Activated naive CD4-positive, alpha-beta T cell treated with anti-CD3 and anti-CD28 coated beads, Interleukin-2, amount 50 U/mL, for 24 hours (primary cell): ENCODE results near the gene P2RY14.

ENCODE experiments used
- H3K27ac Mint-ChIP-seq: one replicate; pipeline ENCODE4 v1.8.0; 2021; ENCODE audit warnings: mild to moderate bottlenecking, mixed read lengths
- H3K27me3 Mint-ChIP-seq: one replicate; pipeline ENCODE4 v1.8.0; 2021; ENCODE audit warnings: mixed read lengths
- H3K36me3 Mint-ChIP-seq: one replicate; pipeline ENCODE4 v1.8.0; 2021; ENCODE audit warnings: mixed read lengths
- H3K4me1 Mint-ChIP-seq: one replicate; pipeline ENCODE4 v1.8.0; 2021; ENCODE audit warnings: mixed read lengths
- H3K4me3 Mint-ChIP-seq: one replicate; pipeline ENCODE4 v1.8.0; 2021; ENCODE audit warnings: mild to moderate bottlenecking, mixed read lengths
- H3K9me3 Mint-ChIP-seq: one replicate; pipeline ENCODE4 v1.8.0; 2021; ENCODE audit warnings: mixed read lengths

The P2RY14 gene

DNA sequence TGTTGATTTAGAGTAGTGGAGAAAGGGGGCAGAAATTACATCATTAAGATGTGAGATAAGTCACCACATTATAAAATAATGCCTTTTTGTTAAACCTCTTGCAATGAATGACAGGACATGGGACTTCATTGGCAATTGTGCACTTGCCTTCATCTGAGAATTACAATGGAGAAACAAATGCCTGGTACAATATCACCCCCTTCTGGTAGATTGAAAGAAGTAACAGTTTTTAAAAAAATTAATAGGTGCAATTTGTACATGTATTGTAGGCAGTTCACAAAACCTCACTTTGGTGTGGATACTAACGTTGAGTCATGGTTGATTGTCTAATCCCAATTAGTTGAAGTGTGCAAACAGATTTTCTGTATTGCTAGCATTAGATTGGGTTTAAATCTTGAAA lies 4.6 kb upstream of the P2RY14 start:
- Mint-ChIP-seq H3K4me1 (peaks cover 15% of the 10 kb centered on the region), H3K9me3 (no peaks in the 10 kb centered on the region), H3K27ac (no peak overlapping the region), H3K4me3 (no peak overlapping the region), H3K27me3 (no peaks in the 10 kb centered on the region), H3K36me3 (no peaks in the 10 kb centered on the region)

GRCh38 chr3:151281671-151282324 lies 3.5 kb upstream of the P2RY14 start:
- Mint-ChIP-seq H3K27ac (no peak overlapping the region), H3K9me3 (no peaks in the 10 kb centered on the region), H3K27me3 (no peaks in the 10 kb centered on the region), H3K36me3 (no peaks in the 10 kb centered on the region), H3K4me3 (no peak overlapping the region), H3K4me1 (peaks cover 19% of the 10 kb centered on the region)

DNA sequence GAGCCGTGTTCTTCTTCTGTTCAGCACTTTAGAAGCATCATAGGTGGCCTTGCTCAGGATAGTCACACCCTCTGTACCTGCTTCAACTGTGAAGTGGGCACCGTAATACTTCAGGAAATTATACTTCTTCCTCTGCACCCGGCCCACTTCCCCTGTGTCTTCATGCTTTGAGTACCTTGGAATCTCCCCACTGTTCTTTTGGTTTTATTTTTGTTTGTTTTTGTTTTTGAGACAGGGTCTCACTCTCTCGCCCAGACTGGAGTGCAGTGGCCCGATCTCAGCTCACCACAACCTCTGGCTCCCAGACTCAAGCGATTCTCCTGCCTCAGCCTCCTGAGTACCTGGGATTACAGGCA lies 1.7 kb downstream of the P2RY14 start:
- peaks cover 30% of the 10 kb centered on the region for H3K4me1 Mint-ChIP-seq
- H3K9me3 Mint-ChIP-seq: no peaks in the 10 kb centered on the region
- no peaks in the 10 kb centered on the region for H3K27me3 Mint-ChIP-seq
- no peaks in the 10 kb centered on the region for H3K36me3 Mint-ChIP-seq
- no peak overlapping the region for H3K4me3 Mint-ChIP-seq
- H3K27ac Mint-ChIP-seq: no peak overlapping the region

- no peaks in the 10 kb centered on the region for H3K9me3 Mint-ChIP-seq
- no peak overlapping the region for H3K4me3 Mint-ChIP-seq
- no peak overlapping the region for H3K27ac Mint-ChIP-seq
- H3K36me3 Mint-ChIP-seq: no peaks in the 10 kb centered on the region
- H3K27me3 Mint-ChIP-seq: no peaks in the 10 kb centered on the region
- peaks cover 30% of the 10 kb centered on the region for H3K4me1 Mint-ChIP-seq
These were observed 2.2 kb downstream of the P2RY14 start for GRCh38 chr3:151276038-151276686.

DNA sequence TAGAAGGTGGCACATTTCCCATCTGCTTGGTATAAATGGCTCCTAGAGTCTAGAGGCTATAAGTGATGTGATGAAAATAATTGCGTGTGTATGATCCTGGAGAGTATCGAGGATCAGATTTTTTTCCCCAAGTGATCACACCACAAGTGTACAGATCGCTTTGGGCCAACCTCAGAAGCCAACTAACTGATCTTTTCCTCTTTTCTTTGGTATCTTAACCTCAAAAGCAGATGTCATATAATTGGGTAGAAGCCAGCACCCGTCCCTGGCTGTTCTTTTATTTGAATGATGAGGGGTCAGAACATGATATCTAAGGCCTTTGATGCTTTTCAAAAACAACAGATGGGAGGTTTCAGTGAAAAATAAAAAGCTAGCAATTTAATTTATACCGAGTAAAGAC lies 3.3 kb downstream of the P2RY14 start:
- no peaks in the 10 kb centered on the region for H3K36me3 Mint-ChIP-seq
- H3K4me3 Mint-ChIP-seq: no peak overlapping the region
- peaks cover 30% of the 10 kb centered on the region for H3K4me1 Mint-ChIP-seq
- no peak overlapping the region for H3K27ac Mint-ChIP-seq
- H3K9me3 Mint-ChIP-seq: no peaks in the 10 kb centered on the region
- H3K27me3 Mint-ChIP-seq: no peaks in the 10 kb centered on the region

- H3K4me1 Mint-ChIP-seq: peaks cover 12% of the 10 kb centered on the region
- H3K36me3 Mint-ChIP-seq: no peaks in the 10 kb centered on the region
- H3K27ac Mint-ChIP-seq: no peak overlapping the region
- H3K4me3 Mint-ChIP-seq: no peak overlapping the region
- H3K9me3 Mint-ChIP-seq: no peaks in the 10 kb centered on the region
- no peaks in the 10 kb centered on the region for H3K27me3 Mint-ChIP-seq
These were observed 8.7 kb downstream of the P2RY14 start for GRCh38 chr3:151269631-151270030.

DNA sequence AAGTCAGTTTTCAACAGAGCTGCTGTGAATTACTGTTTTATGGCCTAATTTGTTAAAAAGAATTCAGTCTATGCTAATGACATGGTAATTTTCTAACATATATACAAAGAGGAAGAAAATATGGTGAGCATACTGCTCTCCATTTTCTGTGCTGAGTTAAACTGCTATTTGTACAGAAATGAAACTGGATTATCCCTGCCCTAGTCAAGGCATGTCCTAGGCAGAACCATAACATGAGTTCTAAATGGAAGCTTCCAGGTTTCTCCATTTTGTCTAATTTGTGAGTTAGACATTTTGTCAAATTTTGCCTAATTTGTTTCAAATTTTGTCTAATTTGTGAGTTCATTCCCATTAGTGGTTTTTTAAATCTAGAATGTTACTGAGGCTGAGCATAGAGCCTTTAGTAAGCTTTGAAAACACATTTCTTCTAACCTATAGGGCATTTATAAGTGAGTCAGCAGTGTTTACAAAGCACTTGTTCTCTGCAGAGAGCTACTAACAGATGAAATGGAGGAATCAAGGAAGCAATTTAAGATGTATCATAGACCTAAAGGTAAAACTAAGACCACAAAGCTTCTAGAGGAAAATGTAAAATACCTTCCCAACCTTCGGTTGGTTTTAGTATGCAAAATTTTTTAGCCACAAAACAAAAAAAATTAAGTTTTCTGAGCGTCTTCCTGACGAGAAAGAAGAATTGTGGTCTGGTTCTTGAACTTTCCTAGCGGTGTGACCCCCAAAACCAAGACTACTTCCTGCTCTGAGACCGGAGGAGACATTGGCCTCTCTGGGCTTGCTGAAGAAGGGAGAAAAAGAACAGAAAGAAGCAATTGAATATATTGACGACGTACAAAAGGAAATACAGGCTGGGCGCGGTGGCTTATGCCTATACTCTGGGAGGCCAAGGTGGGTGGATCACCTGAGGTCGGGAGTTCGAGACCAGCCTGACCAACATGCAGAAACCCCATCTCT lies 9.8 kb downstream of the P2RY14 start:
- Mint-ChIP-seq H3K4me1 (peaks cover 12% of the 10 kb centered on the region), H3K9me3 (no peaks in the 10 kb centered on the region), H3K27ac (peak overlapping the region; percentile 25), H3K27me3 (no peaks in the 10 kb centered on the region), H3K4me3 (peak overlapping the region; percentile 69), H3K36me3 (no peaks in the 10 kb centered on the region)

GRCh38 chr3:151267066-151267465 lies 11.3 kb downstream of the P2RY14 start:
- H3K36me3 Mint-ChIP-seq: no peaks in the 10 kb centered on the region
- H3K27me3 Mint-ChIP-seq: no peaks in the 10 kb centered on the region
- H3K27ac Mint-ChIP-seq: no peak overlapping the region
- H3K4me1 Mint-ChIP-seq: peaks cover 12% of the 10 kb centered on the region
- no peak overlapping the region for H3K4me3 Mint-ChIP-seq
- no peaks in the 10 kb centered on the region for H3K9me3 Mint-ChIP-seq

DNA sequence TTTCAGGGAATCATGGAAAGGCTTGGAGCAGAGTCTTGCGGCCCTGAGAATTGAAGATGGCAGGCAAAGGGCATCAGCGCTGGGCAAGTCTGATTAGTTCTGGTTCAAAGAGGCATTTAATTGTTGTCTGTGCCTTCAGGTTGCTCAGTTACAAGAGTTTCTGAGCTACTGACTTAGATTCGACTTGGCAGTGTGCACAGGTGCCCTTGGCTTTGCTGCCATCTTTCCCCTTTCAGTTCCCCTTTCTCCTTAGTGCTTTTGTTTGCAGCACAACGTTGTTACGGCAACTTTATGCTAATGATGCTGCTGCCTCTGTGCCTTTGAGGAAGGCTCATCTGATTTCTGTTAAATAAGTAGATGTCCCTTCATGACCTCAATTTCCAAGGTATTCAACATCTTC lies 12.5 kb downstream of the P2RY14 start:
- H3K27me3 Mint-ChIP-seq: no peaks in the 10 kb centered on the region
- no peak overlapping the region for H3K27ac Mint-ChIP-seq
- H3K4me1 Mint-ChIP-seq: peaks cover 12% of the 10 kb centered on the region

DNA sequence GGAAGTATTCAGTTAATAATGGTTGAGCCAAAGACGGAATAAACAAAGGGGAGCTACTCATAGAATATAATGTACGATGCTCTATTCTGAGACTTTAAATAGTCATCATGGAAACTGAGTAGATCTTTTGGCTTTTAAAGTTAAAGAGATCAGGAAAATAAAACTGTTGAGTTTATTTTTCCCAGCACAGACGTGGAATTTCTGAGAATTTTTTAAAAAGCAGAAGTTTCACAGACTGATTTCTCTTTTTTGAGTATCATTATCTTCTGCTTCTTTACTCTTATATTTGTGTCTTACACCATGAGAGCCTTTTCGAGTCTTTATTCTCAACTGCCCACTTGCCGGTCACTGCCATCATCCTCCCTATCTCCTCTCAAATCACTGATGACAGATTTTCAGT lies 13.2 kb downstream of the P2RY14 start:
- peaks cover 3% of the 10 kb centered on the region for H3K27me3 Mint-ChIP-seq
- no peak overlapping the region for H3K27ac Mint-ChIP-seq
- peaks cover 12% of the 10 kb centered on the region for H3K4me1 Mint-ChIP-seq
- no peaks in the 10 kb centered on the region for H3K9me3 Mint-ChIP-seq
- no peak overlapping the region for H3K4me3 Mint-ChIP-seq
- no peaks in the 10 kb centered on the region for H3K36me3 Mint-ChIP-seq

More for the DNA sequence above, 12.5 kb downstream of the P2RY14 start:
- Mint-ChIP-seq H3K36me3 (no peaks in the 10 kb centered on the region), H3K4me3 (no peak overlapping the region), H3K9me3 (no peaks in the 10 kb centered on the region)

DNA sequence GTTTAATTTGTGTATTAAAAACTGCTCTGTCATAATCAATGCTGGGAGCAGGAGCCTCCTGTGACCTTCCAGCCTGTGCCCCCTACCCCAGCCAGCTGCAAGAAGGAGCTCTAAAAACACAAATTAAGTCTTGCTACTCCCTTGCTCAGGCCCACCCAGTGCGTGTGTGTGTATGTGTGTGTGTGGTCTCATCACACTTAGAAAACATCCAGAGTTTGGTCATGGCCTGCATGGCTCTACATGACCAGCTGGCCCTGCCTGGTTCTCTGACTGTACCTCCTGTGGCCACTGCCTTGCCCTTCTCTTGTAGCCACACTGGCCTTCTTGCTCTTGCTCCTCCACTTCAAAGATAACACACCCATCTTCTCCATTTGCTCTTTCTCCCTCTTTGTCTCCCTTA lies 13.7 kb downstream of the P2RY14 start:
- H3K4me3 Mint-ChIP-seq: no peak overlapping the region
- H3K36me3 Mint-ChIP-seq: no peaks in the 10 kb centered on the region
- peaks cover 8% of the 10 kb centered on the region for H3K27me3 Mint-ChIP-seq
- no peak overlapping the region for H3K27ac Mint-ChIP-seq
- peaks cover 8% of the 10 kb centered on the region for H3K4me1 Mint-ChIP-seq
- H3K9me3 Mint-ChIP-seq: no peaks in the 10 kb centered on the region

- no peaks in the 10 kb centered on the region for H3K9me3 Mint-ChIP-seq
- H3K27me3 Mint-ChIP-seq: peaks cover 8% of the 10 kb centered on the region
- no peak overlapping the region for H3K27ac Mint-ChIP-seq
- no peak overlapping the region for H3K4me3 Mint-ChIP-seq
- no peaks in the 10 kb centered on the region for H3K4me1 Mint-ChIP-seq
- H3K36me3 Mint-ChIP-seq: no peaks in the 10 kb centered on the region
These were observed 15.3 kb downstream of the P2RY14 start for GRCh38 chr3:151262871-151263525.

GRCh38 chr3:151259664-151260063 lies 18.7 kb downstream of the P2RY14 start:
- Mint-ChIP-seq H3K4me3 (no peak overlapping the region), H3K27me3 (peaks cover 8% of the 10 kb centered on the region), H3K4me1 (no peaks in the 10 kb centered on the region), H3K36me3 (no peaks in the 10 kb centered on the region), H3K27ac (peak overlapping the region; percentile 65), H3K9me3 (no peaks in the 10 kb centered on the region)

DNA sequence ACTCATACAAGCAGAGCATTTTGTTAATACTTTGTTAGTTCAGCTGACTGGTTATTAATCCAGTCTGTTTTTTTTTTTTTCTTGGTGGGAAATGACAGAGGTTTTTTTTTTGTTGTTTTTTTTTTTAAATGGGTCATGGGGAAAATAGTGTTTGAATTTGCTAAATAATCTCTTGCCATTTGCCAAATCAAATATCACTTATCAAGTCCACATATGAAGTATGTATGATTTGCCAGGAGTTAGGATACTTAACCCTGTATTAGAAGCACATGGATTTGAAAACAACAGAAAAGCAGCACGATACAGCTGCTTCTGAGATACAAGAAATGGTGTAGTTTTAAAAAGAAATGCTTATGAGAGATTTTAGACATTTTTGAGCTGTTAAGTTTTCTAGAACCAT lies 21.6 kb downstream of the P2RY14 start:
- Mint-ChIP-seq H3K9me3 (no peaks in the 10 kb centered on the region), H3K4me3 (no peak overlapping the region), H3K27ac (no peak overlapping the region), H3K27me3 (peaks cover 8% of the 10 kb centered on the region), H3K36me3 (no peaks in the 10 kb centered on the region), H3K4me1 (no peaks in the 10 kb centered on the region)

DNA sequence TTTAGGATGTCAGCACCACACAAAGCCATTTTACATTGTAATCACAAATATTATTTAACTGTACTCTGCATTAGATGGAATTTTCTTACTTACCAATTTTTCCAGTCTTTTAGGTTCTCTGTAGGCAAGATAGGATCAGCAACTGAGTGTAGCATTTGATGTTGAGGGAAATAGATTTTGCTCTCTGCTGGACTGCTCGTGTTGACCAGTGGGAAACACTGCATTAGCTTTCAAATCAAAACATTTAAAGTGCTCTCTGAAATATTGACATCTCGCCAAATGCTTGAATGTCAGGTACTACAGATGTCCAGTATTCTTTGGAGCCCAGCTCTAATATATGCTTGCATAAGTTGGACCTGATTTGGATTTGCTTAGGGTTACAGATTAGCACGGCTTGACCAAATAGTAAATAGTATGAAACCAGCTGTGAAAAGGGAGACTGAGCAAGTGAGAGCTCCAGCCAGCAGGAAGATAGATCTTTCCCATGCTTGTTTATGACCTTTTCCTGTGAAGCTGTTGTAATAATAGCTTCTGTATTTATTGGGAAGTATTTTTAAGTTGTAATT lies 29.5 kb downstream of the P2RY14 start:
- Mint-ChIP-seq H3K4me3 (no peak overlapping the region), H3K27me3 (no peaks in the 10 kb centered on the region), H3K4me1 (no peaks in the 10 kb centered on the region), H3K9me3 (no peaks in the 10 kb centered on the region), H3K27ac (no peak overlapping the region), H3K36me3 (no peaks in the 10 kb centered on the region)
